Activated CD8-positive, alpha-beta memory T cell treated with anti-CD3 and anti-CD28 coated beads, Interleukin-2, amount 50 U/mL, for 1 hour (primary cell): ENCODE results near the gene CCNJ.
A peak's percentile ranks its signal among the peaks of the same experiment; 100 is the strongest.

Experiments
- DNase-seq: peaks from one replicate; pipeline ENCODE4 v3.0.0-alpha.2; 2020; ENCODE audit errors: extremely low read depth

CCNJ gene

GRCh38 chr10:96056787-96057186 is 13.4 kb downstream of the CCNJ start:
- no peak for DNase-seq

- no peak for DNase-seq
Observed at GRCh38 chr10:96061232-96061631, 17.8 kb downstream of the CCNJ start.

DNA sequence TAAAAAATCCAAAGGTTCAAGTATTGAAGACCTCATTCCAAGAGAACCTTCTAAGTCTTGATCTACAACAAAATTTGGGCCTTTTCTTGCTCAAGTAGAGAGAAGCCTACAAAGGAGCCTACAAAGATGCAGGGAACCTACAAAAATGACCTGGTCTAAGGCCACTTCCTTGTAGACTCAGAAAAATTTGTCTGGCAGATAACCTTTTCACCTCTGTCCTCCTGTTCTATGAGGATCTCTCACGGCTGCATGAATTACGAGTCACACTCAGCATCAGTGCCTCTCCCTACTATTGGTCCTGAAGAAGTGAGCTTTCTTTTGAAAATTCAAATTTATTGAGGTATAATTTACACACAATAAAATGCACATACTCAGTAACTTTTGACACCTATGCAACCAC is 29.3 kb downstream of the CCNJ start:
- no peak for DNase-seq

DNA sequence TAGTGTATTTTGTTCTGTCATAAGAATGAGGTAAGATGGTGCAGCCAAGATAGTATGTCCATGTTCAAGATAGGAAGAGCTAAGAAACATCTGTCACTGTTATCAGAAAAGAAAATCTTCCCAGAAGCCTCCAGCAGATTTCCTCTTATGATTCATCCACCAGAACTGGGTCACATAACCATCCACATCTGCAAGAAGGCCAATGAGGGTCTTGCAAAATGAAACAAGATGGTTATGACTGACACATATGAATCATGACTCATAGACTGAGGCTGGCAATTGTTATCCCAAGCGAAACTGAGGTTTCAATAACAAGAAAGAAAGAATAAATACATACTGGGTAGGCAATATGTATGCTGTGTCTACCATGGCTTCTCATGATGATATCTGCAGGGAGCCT is 30.3 kb downstream of the CCNJ start:
- no peak for DNase-seq

DNA sequence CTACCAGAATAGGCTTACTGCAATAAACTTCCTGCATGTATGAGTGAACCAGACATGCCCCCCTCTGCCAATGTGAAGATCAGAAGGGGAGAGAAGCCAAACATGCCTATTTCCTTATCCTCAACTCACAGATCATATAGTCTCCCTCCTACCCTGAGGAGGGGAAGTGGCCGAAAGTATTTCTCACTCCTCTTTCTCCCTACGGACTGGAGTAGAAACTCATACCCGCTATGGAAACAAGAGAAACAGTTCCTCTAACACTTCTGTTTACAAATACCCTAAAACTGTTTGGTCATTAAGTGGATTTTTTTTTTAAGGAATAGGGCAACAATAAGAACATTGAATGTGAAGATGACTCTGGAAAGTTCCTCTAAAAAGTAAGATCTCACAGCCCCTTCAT is 31.4 kb downstream of the CCNJ start:
- no peak for DNase-seq

GRCh38 chr10:96075977-96076376 is 32.6 kb downstream of the CCNJ start:
- DNase-seq, result no peak

DNA sequence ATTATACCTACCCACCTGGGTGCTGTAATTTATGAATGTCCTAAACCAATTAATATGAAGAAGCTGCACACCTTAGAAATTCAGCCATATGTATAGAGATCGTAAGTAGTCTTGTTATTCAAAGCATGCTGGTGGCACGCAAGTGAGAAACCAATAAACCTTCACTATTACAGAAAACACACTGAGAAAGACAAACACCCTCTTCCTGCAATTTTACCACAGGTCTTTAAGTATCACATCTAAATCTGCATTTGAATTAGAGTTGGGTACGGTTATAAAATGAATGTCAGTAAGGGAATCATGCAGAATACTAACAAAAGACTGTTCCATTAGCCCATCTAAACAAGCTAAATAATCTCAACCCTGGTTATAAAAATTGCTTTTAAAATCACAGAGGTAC is 33.8 kb downstream of the CCNJ start:
- DNase-seq, result no peak

- DNase-seq, result no peak
Observed at GRCh38 chr10:96082153-96082552, 38.8 kb downstream of the CCNJ start.

GRCh38 chr10:96082748-96083147 is 39.4 kb downstream of the CCNJ start:
- no peak for DNase-seq

- DNase-seq, result no peak
Observed at GRCh38 chr10:96089116-96089515, 45.7 kb downstream of the CCNJ start.

- peak; percentile 78 for DNase-seq
Observed at GRCh38 chr10:96089670-96090462, 46.5 kb downstream of the CCNJ start.

GRCh38 chr10:96090463-96090800 is 47.0 kb downstream of the CCNJ start:
- no peak for DNase-seq

DNA sequence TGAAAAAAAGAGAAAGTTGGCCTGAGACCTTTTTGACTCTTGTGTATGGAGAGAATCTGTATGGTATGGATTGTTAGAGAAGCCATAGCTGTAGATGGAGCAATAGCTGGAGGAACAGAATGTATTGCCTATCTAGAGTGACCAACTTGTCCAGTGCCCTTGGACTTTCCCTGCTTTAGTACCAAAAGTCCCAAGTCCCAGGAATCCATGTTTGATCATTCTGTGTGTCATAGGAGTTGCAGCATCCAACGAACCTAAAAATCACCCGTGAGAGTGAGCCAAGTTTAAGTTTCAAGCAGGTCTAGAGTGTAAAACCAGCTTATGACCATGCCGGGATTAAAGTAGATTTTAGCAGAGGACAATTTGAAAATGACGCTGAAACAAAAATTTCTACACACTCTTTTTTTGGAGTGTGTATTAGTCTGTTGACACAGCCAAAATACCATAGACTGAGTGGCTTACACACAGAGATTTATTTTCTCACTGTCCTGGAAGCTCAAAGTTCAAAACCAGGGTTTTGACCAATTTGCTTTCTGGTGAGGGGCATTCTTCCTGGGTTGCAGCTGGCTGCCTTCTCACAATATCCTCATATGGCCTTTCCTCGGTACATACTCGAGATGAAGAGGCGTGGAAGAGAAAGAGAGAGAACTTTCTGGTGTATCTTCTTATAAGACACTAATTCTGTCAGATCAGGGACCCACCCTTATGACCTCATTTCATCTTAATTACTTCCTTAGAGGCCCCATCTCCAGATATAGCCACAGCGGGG is 49.8 kb downstream of the CCNJ start:
- DNase-seq, result no peak

- DNase-seq, result no peak
Observed at GRCh38 chr10:96093948-96094347, 50.6 kb downstream of the CCNJ start.

DNA sequence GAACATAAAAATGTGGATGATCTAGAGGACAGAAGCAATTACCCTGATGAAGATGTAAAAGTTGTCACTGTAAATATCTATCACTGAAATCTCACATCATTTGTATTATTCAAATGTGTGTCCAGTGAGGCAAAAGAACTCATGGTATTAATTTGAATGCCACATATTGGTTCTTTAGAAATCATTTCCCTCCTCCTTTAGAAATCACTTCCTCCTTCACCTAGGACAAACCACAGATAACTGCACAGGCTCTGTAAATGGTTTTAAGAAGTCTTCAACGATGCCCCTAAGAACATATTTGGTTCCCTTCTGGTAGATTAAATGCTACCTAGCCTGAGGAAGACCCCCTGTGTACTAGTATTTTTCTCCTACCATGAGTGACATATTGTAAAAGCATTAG is 53.6 kb downstream of the CCNJ start:
- no peak for DNase-seq

DNA sequence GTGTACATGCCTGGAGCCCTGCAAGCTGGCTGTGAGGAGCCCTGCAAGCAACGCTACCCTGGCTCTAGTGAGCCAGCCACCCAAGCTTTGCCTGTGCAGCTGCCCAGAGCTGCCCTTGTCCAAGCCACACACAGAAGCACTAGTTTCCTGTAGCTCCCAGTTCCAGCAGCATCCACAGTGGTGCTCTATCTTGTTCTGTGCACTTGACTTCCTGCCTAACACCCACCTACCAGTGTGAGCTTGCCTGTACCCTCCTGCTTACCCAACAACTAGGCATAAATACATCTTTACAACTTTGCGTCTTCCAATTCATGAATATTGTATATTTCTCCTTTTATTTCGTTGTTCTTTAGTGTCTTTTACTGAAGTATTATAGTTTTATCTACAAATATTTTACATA is 54.5 kb downstream of the CCNJ start:
- DNase-seq, result no peak

DNA sequence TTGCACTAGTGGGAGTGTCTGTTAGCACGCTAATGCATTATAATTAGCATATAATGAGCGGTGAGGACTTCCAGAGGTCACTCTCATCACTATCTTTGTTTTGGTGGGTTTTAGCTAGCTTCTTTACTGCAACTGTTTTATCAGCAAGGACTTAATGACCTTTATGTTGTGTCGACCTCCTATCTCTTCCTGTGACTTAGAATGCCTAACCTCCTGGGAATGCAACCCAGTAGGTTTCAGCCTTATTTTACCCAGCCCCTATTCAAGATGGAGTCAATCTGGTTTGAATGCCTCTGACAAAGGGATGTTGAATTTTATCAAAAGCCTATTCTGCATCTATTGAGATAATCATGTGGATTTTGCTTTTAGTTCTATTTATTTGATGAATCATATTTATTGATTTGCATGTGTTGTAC is 64.2 kb downstream of the CCNJ start:
- no peak for DNase-seq
